GM21367 (cell line): Measurements from ENCODE around the gene KCNK3.

ENCODE experiments used
- ATAC-seq: cut with Tn5 transposase; IDR thresholded peaks from one replicate; pipeline ENCODE4 v1.9.1; 2021; ENCODE audit not compliant: unreplicated experiment

The KCNK3 gene

DNA sequence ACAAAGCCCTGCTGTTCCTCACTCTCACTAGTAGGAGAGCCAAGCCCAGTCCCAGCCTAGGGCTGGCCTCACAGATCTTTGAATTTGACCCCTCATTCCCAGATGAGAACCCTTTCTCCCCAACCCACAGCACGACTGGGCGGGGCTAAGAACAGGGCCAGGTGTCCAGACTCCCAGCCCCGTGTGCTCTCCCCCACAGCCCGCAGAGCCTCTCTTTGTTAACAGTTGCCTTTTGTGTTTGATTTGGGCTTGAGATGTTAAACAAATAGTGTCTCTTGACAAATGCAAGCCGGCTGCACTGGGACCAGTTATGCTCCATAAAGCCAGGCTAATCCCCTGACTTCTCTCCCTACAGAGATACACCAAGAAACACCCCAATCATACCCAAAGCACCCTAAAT, 4.7 kb upstream of the KCNK3 start:
- ATAC-seq: no peak

DNA sequence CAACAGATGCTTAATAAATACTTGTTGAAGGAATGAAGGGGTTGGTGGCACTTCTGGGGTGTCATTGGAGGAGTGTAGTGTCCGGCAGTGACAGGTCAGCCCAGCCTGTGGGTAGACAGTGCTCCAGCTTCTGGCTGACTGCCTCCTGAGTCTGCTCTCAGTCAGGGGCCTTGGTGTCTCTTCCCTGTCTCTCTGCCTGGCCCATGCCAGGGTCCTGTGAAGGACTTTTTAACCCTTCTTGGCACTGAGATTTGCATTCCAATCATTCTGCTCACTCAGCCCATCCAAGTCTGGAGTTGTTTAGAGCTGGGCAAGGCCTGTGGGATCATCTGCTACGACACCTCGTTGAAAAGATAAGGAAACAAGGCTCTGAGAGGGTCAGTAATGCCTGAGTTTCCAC, 1.4 kb upstream of the KCNK3 start:
- no peak for ATAC-seq

DNA sequence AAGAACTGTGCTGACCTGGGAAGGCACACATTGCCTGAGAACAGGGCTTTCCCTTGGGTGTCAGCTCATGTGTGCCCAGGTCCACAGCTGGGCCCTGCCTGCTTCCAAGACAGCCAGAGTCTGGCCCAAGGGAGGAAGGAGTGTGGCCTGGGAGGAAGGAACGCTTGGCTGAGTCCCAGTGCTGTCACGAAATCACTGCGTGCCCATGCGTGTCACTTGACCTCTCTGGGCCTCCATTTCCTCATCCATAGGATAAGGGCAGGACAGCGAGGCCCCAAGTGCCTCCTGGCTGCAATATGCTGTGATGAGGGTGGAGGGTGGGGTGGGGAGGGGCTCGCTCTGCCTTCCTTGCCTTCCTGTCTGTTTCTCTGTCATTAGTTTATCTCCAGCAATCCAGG, 642 bp upstream of the KCNK3 start:
- no peak for ATAC-seq

DNA sequence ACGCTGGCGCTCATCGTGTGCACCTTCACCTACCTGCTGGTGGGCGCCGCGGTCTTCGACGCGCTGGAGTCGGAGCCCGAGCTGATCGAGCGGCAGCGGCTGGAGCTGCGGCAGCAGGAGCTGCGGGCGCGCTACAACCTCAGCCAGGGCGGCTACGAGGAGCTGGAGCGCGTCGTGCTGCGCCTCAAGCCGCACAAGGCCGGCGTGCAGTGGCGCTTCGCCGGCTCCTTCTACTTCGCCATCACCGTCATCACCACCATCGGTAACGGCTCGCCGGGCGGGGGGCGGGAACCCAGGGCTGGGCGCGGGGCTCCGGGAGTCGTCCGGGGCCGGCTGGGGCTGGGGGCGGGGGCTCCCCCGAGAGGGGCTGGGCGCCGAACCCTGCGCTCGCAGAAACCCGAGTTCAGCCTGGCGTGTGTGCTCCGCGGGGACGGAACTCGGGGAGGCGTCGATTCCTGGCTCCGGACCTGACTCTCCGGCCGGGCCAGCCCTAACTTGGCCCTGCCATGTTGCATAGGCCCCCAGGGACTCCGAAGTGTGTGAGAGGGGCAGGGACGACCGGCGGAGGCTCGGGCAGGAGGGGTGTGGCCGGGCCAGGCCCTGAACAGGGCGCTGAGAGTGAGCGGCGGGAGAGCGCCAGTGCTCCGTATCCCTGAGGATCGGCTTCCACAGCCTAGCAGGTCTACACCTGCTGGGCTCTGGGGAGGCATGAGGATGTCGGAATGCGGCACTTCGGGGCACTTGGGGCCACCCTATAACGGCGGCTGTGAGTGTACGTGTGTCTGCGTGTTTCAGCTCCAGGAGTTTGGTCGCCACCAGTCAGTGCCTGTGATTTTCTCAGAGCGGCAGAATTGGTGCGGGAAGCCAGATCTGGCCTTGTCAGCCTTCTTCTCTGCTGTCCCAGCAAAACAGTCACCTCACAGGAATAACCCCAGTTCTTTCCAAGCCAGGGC, 651 bp downstream of the KCNK3 start:
- no peak for ATAC-seq

DNA sequence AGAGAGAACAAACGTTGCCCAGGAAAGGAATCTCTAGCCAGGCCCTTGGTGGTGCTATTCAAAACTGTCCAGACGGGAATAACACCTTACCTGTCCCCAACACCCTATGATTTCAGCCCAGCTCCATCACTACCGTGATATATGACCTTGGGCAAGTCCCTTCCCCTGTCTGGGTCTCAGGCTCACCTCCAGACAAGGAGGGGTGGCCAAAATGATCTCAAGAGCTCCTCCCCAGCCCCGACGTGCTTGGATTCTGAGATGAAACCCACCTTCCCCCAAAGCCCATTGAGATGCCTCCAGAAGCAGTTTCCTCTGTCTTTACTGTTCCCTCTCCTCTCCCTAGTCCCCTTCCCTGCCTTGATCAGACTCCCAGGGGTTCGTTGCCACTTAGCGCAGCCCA, 1.5 kb downstream of the KCNK3 start:
- ATAC-seq: no peak

DNA sequence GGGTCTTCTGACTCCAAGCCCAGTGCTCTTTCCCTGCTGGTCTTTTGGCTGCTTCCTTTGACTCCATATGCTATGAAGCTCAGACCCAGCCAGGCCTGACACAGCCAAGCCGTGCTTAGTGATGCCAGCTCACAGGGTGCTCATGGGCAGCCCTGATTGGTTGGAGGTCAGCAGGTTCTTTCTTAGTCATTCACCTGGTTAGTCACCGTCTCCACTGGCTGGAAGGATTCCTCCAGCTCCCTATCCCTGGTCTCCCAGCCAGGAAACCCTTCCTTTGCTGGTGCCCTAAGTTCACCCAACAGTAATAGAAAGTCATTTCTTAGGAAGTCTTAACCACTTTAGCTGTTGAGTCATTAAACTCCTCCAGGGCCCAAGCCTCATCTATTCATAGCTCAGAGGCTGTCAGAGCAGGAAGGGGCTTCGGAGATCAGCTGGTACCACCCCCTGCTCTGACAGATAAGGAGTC, 3.9 kb downstream of the KCNK3 start:
- no peak for ATAC-seq

DNA sequence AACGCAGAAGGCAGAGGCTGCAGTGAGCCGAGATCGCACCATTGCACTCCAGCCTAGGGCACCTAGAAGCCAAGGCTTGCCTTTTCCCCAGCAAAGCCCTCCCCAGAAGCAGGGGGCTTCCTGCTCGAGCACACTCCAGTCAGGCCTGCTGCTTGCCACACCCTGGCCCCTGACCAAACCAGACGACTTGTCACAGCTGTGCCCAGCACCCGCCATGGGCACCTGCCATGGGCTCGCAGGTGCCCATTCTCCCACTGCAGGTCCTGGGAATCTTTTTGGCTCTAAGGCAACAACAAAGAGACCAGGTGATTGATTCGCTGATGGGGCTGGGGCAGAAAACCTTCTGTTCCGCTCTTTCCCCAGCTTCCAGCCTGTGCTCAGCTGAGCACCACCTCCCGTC, 4.9 kb downstream of the KCNK3 start:
- no peak for ATAC-seq

DNA sequence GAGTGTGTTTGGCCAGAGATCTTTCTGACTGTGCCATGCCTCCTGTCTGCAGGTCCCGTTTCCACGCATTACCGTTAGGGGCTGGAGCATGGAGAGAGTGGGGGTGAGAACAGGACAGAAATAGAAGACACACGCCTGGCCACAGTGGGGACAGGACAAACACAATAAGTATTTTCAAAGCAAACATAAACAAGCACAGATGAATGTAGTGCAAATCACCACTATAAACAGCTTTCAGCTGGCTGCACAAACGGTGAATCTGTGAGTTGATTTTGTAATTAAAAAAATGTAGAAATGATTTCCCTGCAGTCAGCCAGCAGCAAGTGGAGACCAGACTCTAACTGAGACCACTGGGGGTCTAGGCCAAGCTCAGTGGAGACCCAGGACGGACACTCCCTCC, 6.8 kb downstream of the KCNK3 start:
- no peak for ATAC-seq

DNA sequence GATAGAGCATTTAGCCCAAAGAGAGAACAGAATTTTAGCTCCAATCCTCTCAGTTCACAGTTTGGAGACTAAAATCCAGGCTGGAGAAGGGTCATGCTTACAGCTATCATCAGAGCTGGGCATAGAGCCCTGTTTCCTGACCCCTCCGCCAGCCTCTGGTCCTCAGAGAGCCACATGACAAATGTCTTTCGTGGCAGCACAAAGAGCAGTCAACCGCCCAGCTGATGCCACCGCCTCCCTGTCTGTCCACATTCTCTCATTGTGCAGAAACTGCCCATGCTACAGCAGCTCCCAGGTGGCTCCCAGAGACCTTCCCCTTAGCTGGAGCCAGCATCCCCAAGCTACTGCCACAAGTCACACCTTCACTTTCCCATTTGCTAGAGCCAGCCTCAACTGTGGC, 7.6 kb downstream of the KCNK3 start:
- no peak for ATAC-seq

DNA sequence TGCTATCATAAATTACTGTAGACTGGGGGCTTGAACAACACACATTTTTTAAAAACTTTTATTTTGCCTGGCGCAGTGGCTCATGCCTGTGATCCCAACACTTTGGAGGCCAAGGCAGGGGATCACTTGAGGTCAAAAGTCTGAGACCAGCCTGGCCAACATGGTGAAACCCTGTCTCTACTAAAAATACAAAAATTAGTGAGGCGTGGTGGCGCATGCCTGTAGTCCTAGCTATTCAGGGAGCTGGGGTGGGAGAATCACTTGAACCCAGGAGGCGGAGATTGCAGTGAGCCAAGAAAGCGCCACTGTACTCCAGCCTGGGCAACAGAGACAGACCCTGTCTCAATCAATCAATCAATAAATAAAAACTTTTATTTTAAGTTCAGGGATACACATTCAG, 9.1 kb downstream of the KCNK3 start:
- ATAC-seq: no peak

DNA sequence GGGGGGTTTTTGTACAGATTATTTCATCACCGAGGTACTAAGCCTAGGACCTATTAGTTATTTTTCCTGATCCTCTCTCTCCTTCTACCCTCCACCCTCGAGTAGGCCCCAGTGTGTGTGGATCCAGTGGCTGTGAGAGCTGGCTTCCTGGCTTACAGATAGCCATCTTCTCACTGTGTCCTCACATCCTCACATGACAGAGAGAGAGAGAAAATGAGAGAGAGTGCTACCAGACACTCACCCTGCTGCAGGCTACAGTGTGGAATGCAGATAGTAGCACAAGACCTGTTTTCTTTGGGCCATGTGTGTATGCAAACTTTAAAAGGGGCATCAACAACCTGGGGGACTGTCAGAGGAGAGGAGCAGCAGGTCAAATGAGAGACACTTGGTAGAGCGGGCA, 9.5 kb downstream of the KCNK3 start:
- ATAC-seq: no peak

DNA sequence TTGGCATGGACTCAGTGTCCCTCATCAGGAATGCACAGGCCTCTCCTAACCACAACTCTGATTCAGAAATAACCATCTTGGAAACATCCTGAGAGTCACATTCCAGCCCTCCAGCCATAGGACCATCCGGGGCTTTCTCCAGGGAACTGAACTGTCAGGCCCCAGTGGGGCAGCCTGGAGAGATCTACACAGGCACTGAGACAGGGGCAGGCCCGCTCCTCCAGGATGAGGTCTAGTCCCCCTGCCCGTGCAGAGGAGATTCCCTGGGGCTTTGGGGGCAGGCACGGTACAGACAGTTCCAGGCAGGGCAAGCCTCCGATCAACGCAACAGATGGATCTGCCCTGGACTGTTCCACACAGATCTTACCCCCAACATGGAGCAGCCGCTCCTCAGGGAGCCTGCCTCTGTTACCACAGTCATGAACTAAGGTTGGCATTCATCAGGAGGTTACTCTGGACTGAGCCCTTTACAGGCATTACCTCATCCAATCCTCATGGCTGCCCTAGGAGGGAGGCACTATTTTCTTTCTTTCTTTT, 12.0 kb downstream of the KCNK3 start:
- ATAC-seq: no peak

DNA sequence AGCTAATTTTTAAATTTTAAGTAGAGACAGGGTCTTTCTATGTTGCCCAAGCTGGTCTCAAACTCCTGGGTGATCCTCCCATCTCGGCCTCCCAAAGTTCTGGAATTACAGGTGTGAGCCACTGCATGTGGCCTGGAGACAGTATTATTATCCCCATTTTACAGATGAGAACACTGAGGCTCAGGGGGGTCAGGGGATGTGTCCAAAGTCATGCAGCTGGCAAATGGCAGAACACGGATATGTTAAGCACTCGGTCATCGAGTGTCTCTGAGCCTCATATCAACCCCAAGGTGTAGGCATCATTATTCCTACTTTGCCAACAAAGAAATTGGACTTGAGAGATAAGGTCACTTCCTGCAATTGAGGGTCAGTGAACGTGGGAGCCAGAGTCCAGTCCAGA, 12.6 kb downstream of the KCNK3 start:
- ATAC-seq: no peak

DNA sequence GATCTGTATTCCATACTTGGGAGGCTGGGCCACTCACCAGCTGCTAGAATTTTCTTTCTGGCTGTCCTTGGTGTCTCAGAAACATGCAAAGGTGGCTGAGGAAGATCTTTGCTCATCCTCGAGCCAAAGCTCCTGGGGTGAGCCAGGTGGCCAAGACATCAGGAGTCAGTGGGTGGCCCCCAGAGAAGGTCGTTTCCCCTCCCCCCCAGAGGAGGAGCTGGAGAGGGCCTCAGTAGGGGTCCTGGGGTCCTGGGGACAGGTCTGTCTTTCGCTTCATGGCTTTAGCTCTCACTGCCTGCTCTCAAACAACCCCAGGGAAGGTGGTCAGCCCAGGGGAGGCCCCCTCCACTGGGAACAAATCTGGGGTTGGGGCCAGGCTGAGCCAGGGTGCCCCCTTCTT, 13.6 kb downstream of the KCNK3 start:
- ATAC-seq: no peak

DNA sequence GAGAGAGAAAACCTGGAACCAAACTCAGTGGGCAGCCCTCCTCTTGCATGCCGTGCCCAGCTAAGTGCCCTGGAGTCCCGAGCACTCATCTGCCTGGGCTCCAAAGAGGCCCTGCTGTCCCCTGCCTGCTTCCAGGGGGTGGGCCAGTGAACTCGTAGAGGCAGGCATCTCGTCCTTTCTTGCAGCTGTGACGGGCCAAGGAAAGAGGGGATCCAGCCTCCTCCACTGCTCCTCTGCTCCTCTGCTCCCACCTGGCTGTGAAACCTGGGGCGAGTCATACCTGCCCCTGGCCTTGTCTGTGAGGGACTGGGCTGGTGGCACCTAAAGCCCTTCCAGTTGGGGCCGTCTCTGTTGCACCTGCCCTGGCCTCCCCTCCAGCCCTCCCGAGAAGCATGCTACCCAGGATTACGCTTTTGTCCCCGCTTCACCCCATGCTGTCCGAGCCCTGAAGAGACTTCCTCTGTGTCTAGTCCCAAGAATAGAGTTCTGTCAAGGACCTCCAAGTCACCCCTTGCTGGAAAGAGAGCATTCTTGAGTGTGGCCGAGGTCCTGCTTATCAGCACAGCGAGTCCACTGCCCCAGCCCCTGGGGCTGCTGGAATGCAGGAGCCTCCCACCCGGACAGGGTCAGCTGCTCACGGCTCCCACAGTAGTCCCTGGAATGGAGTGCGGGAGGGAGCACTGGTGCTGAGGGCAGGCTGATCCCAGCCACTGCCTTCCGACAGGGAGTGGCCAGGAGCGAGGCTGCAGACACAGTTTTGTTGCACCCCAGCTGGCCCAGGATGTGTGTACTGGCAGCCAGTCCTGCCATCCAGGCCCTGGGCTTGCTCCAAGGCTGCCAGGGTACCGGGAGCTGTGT, 14.3 kb downstream of the KCNK3 start:
- no peak for ATAC-seq

DNA sequence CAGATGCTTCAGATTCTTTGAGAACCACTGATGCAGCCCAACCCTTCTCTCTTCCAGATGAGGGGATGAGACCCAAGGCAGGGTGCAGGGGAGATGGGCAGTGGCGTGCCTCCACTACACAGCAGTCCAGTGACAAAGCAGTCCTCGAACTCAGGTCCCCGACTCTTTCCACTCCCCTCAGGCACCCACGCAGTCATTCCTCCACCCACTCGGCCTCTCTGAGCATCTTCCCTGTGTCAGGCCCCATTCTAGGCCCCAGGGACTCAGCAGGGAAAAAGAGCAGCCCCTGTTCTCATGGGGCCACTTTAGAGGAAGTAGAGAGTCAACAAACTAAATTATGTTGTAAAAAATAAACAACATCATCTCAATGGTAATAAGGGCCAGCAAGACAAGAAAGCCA, 15.2 kb downstream of the KCNK3 start:
- ATAC-seq: no peak

DNA sequence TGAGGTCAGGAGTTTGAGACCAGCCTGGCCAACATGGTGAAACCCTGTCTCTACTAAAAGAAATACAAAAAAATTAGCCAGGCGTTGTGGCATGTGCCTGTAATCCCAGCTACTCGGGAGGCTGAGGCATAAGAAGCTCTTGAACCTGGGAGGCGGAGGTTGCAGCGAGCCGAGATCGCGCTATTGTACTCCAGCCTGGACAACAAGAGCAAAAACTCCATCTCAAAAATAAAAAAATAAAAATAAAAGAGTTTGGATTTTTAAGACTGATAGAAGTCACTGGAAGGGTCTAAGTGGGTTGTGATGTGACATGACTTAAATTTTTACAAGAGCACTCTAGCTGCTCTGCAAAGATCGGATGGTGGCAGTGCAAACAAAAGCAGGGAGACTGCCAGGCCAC, 15.9 kb downstream of the KCNK3 start:
- no peak for ATAC-seq

DNA sequence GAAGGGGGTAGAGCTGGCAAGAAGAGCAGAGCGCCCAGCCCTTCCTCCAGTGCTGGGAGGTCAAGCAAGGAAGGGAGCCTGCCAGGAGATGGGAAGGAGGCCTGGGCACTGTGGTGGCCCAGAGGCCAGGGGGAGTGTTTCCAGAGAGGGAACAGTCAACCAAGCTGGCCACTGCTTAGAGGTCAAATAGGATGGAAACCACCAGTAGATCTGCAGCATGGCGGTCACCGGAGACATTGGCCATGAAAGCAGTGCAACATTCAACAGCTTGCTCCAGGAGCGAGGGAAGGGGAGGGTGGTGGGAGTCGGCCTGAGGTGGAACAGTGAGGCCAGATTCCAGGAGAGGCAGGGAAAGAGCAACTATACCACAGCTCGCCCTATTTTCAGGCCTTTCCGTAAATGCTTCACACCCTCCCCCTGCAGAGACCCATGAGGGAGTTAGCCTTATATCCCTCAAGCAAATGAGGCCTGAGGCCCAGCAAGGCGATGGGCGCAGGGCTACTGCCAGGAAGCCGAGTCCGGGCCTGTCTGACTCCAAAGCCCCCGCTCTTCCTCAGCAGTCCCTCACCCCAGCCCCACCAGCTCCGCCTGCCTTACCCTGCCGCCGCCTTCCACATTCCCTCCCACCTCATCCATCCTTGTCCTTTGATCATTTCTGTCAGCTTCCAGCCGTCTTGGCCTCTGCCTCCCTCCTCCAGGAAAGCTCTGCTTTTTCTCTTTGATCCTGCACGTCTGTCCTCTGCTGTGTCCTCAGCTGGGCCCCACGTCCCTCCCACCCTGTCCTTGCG, 17.0 kb downstream of the KCNK3 start:
- no peak for ATAC-seq

DNA sequence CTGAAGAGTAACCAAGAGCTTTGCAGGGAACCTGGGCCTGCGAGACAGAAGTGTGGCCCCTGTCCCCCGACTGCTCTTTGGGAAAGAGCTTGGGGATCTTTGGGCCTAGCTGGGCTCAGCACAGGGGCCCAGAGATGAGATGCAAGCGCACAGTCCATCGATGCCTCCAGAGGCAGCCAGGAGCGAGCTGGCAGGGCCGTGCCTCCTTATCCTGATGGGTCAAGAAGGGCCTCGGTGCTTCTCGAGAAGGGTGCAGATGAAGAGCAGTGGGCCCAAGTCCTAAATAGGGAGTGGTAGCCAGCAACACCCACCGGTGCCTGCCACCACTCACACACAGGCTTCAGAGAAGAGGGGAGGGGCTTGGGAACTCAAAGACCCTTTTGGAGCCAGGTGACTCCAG, 17.6 kb downstream of the KCNK3 start:
- no peak for ATAC-seq

DNA sequence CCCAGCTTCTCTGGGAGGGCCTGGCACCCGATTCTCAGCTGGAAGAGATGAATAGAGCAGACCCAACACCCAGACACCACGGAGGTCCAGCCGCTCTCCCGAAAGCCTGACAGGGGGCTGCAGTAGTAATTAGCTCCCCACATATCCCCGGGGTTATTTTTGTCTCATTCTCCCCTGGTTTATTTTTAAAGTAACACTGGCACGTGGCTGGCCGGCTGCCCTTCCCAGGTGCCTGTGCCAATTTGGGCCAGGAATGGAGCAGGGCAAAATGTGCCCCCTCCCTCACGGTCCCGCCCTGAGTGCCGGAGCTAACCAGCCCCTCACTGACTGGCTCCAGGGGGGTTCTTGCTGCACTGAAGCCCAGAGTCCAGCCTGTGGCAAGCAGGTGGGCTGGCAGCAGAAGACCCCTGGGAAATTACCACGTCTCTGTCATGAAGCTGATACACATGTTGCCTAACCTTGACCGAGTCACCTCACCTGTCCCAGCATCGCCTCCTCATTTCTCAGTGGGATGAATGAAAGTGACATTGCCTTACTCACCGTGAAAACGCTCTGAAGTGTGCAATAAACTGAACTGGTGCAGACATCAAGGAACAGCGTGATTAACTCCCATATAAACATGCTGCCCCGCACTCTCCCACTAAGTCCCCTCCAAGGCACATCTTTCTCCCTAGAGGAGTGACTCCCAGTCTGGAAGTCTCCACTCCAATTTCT, 18.4 kb downstream of the KCNK3 start:
- no peak for ATAC-seq
